ENCODE data around the gene PASK. TPM values are rescaled to one million over a fixed set of nuclear protein-coding genes. Genes with fewer than 3 reads are reported as not detected.

Gene PASK
- total and polyA plus RNA-seq, 9 of the 15 experiments (the other 6 are each of a cell fraction or from before 2014, with no cell fraction given) = 1.5 to 30.3 (median 9.9) TPM

DNA sequence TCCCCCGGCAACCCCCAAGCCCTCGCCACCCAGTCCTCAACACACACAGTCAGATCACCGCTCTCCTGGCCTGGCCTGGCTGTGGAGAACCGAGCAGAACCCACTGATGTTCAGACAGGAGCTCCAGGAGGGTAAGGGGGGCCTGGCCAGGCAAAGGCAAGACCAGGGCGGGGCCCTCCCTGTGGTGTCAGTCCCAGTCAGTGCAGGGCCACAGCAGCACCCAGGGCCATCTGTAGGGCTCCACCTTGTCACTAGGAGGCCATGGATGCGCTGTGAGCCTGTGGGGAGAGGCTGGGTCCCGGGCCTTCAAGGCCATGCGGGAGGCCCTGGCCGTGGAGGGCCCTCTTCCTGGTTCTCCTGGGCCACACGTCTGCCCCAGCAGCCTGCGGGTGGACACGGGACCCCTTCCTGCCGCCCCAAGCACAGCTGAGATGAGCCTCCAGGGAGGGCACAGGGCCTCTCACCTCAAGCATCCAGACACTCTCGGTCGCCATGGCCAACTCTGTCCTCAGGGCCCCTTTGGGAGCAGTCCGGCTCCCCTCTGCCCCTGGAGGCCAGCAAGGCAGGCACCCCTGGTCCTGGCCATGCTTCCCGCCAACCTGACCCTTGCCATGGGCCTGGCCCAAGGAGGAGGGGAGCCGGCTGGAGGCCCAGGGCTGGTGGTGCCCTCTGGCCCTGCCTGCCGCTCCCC, 41.2 kb upstream of the PASK start:
- Histone ChIP-seq H3K27ac (ENCODE audit: extremely low read depth, low read depth, low read length) (no peak overlapping the region), H3K4me3 (no peak overlapping the region), H3K36me3 (ENCODE audit: control insufficient read depth, insufficient read depth, low read length) (no peaks in the 10 kb centered on the region), H3K9me1 (ENCODE audit: control insufficient read depth, insufficient read depth, low read length) (no peaks in the 10 kb centered on the region), H2AFZ (ENCODE audit: low read depth, low read length) (no peak overlapping the region), H3K79me2 (ENCODE audit: control insufficient read depth, insufficient read depth, low read length) (no peaks in the 10 kb centered on the region), H3K9me3 (replicated peaks; ENCODE audit: control insufficient read depth, insufficient read depth, low read depth, low read length) (no peaks in the 10 kb centered on the region), H3K9ac (ENCODE audit: insufficient read depth in 1 of 2, low read depth in 2 of 2, low read length in 2 of 2) (0 out of 4 replicates have a peak overlapping the region, but pooled peaks of 1 of the 2 experiments have one; percentile 26), H3K4me2 (ENCODE audit: insufficient read depth, low read length) (no peak overlapping the region), H4K20me1 (replicated peaks; ENCODE audit: control insufficient read depth, insufficient read depth, low read length) (no peaks in the 10 kb centered on the region), H3K4me1 (replicated peaks in 1 of 2; ENCODE audit: control insufficient read depth in 2 of 2, insufficient read depth in 2 of 2, low read length in 2 of 2) (peaks cover 0 to 33% of the 10 kb centered on the region in 2 experiments; a peak in 2 of 5 replicates), H3K27me3 (ENCODE audit: control insufficient read depth in 2 of 2, insufficient read depth in 2 of 2, low read length in 2 of 2) (no peaks in the 10 kb centered on the region; a peak in 2 of 5 replicates)
- peak in 1 of 4 experiments; percentile 30 for DNase-seq (ENCODE audit: extremely low read depth in 1 of 4, low spot score in 3 of 4)
- CTCF ChIA-PET (ENCODE audit: low intra/inter-chr PET ratio) = no interaction called here
- TF ChIP-seq, protein P1, sequence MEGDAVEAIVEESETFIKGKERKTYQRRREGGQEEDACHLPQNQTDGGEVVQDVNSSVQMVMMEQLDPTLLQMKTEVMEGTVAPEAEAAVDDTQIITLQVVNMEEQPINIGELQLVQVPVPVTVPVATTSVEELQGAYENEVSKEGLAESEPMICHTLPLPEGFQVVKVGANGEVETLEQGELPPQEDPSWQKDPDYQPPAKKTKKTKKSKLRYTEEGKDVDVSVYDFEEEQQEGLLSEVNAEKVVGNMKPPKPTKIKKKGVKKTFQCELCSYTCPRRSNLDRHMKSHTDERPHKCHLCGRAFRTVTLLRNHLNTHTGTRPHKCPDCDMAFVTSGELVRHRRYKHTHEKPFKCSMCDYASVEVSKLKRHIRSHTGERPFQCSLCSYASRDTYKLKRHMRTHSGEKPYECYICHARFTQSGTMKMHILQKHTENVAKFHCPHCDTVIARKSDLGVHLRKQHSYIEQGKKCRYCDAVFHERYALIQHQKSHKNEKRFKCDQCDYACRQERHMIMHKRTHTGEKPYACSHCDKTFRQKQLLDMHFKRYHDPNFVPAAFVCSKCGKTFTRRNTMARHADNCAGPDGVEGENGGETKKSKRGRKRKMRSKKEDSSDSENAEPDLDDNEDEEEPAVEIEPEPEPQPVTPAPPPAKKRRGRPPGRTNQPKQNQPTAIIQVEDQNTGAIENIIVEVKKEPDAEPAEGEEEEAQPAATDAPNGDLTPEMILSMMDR (IDR thresholded peaks at IDR 0.05 in 2 of 3, conservative IDR thresholded peaks at IDR 0.05 in 1 of 3; ENCODE audit: insufficient read depth in 2 of 3, low read depth in 1 of 3, low read length in 3 of 3) = 0 out of 6 replicates have a peak, but pooled peaks of 1 of the 3 experiments have one; percentile 2
- no peak for TF ChIP-seq TFAM (CRISPR knock-in tag; conservative IDR thresholded peaks at IDR 0.05)
- no peak for FAIRE-seq
- POLR2A ChIA-PET = interaction anchor here (0.5 kb wide), 1 partner anchor 131 kb away, joined by 3 read pairs; no protein-coding TSS in a partner anchor
- 26% methylated on average over 7 of the region's 19 CpGs for WGBS (ENCODE audit: insufficient coverage, low coverage, missing lambda C conversion rate)
- intact Hi-C loops (cut with micrococcal nuclease) = no loop called here
- BruUV-seq (replicated peaks) = no TSS peak
- peak; percentile 83 for ATAC-seq
- in situ Hi-C loops (cut with MboI) = no loop called here
